Endothelial cell of umbilical vein (primary cell): ENCODE results near the gene ATIC. TPM values are rescaled to one million over a fixed set of nuclear protein-coding genes. Genes with fewer than 3 reads are reported as not detected.

Experiments used
- BruUV-seq: library from RNA; stranded (reverse); fragments of 400-500 nt; replicated peaks from 2 replicates; lab custom pipeline; 2021; lab: Mats Ljungman, UMichigan
- CTCF ChIA-PET: fragments of 300-600, 350-600 bp; sonication (Branson Sonifier 250); formaldehyde crosslinking; loops from one replicate; lab custom pipeline; 2021; ENCODE audit warnings: antibody characterized with exemption, inconsistent platforms; lab: Charles Lee
- POLR2A ChIA-PET: fragments of 300-600, 350-600 bp; sonication (Branson Sonifier 250); formaldehyde crosslinking; loops from one replicate; lab custom pipeline; 2021; ENCODE audit warnings: antibody characterized with exemption, inconsistent platforms; lab: Charles Lee
- DNase-seq: peaks from one replicate; pipeline ENCODE4 v3.0.0-alpha.2; 2011; ENCODE audit warnings: low read depth, low spot score
- FAIRE-seq: peaks from 2 replicates; lab custom pipeline; 2011; peaks lifted over from hg19 to GRCh38; lab: Jason Lieb, UNC
- H2AFZ ChIP-seq: 2 replicates; pipeline ENCODE4 v1.6.0; 2012; ENCODE audit warnings: low read depth, low read length, control low read depth, inconsistent platforms
- H3K27ac ChIP-seq: 2 replicates; pipeline ENCODE4 v1.5.1; 2011; ENCODE audit warnings: low read depth, mild to moderate bottlenecking, control low read depth, low read length, moderate library complexity; ENCODE audit not compliant: insufficient read depth
- H3K27me3 ChIP-seq, 2 experiments: 2 replicates each; pipeline versions ENCODE4 v1.6.0 to v1.6.1; 2011; ENCODE audit warnings: low read length in 2 of 2, mixed read lengths in 1 of 2; ENCODE audit not compliant: control insufficient read depth in 2 of 2, insufficient read depth in 2 of 2
- H3K36me3 ChIP-seq, 2 experiments: 2 replicates in 1 of 2; 3 replicates in 1 of 2; pipeline ENCODE4 v1.5.1; 2011; ENCODE audit warnings: low read length in 2 of 2, mild to moderate bottlenecking in 1 of 2, moderate library complexity in 1 of 2; ENCODE audit not compliant: control insufficient read depth in 2 of 2, insufficient read depth in 2 of 2; ENCODE audit errors: extremely low read depth in 1 of 2
- H3K4me1 ChIP-seq: 3 replicates; pipeline ENCODE4 v1.5.1; 2011; ENCODE audit warnings: mild to moderate bottlenecking, low read length; ENCODE audit not compliant: control insufficient read depth, insufficient read depth; ENCODE audit errors: extremely low read depth
- H3K4me2 ChIP-seq: 2 replicates; pipeline ENCODE4 v1.6.1; 2011; ENCODE audit warnings: low read length, control low read depth, mixed read lengths; ENCODE audit not compliant: insufficient read depth
- H3K4me3 ChIP-seq, 3 experiments: fragments of 200-600 bp in 1 of 3; sonication (generic), shearing (Covaris generic) in 1 of 3; replicated peaks in 1 of 3; 2 replicates each; pipeline ENCODE4 v1.5.1; 2011 to 2016; ENCODE audit warnings: control low read depth in 3 of 3, low read length in 3 of 3, mild to moderate bottlenecking in 2 of 3, inconsistent platforms in 1 of 3, low read depth in 1 of 3, moderate library complexity in 1 of 3; ENCODE audit not compliant: insufficient read depth in 1 of 3
- H3K79me2 ChIP-seq: 2 replicates; pipeline ENCODE4 v1.6.0; 2012; ENCODE audit warnings: low read length, inconsistent platforms; ENCODE audit not compliant: control insufficient read depth, insufficient read depth
- H3K9ac ChIP-seq: replicated peaks from 2 replicates; pipeline ENCODE3; 2011; ENCODE audit warnings: low read length, control low read depth; ENCODE audit not compliant: insufficient read depth; ENCODE audit errors: extremely low read depth
- H3K9me1 ChIP-seq: replicated peaks from 3 replicates; pipeline ENCODE4 v1.6.0; 2011; ENCODE audit warnings: mild to moderate bottlenecking, low read length; ENCODE audit not compliant: control insufficient read depth, insufficient read depth; ENCODE audit errors: extremely low read depth
- H3K9me3 ChIP-seq: replicated peaks from 2 replicates; pipeline ENCODE4 v1.5.1; 2012; ENCODE audit warnings: low read length, inconsistent platforms; ENCODE audit not compliant: control insufficient read depth, insufficient read depth
- H4K20me1 ChIP-seq: replicated peaks from 2 replicates; pipeline ENCODE3; 2011; ENCODE audit warnings: mild to moderate bottlenecking, low read length; ENCODE audit not compliant: control insufficient read depth, insufficient read depth; ENCODE audit errors: extremely low read depth
- CTCF ChIP-seq, 2 donors: IDR thresholded peaks; 1 replicate in 1 of 2; 2 replicates in 1 of 2; pipeline ENCODE4 v1.5.1; 2011; ENCODE audit warnings: low read length in 2 of 2, mild to moderate bottlenecking in 2 of 2, moderate library complexity in 2 of 2, control low read depth in 1 of 2, inconsistent platforms in 1 of 2, low read depth in 1 of 2; ENCODE audit not compliant: insufficient read depth in 1 of 2; ENCODE audit errors: extremely low read depth in 1 of 2
- EZH2 ChIP-seq: IDR thresholded peaks from 2 replicates; pipeline ENCODE4 v1.6.1; 2012; ENCODE audit warnings: borderline replicate concordance, low read depth, mild to moderate bottlenecking, moderate library complexity, low read length, inconsistent platforms; ENCODE audit not compliant: severe bottlenecking
- FOS ChIP-seq: IDR thresholded peaks from 2 replicates; pipeline ENCODE4 v1.6.1; 2011; ENCODE audit warnings: mild to moderate bottlenecking, low read length, moderate library complexity, borderline replicate concordance; ENCODE audit not compliant: insufficient read depth
- GATA2 ChIP-seq: IDR thresholded peaks from 2 replicates; pipeline ENCODE4 v1.7.0; 2011; ENCODE audit warnings: low read depth, mild to moderate bottlenecking, moderate library complexity, mixed read lengths, low read length; ENCODE audit not compliant: insufficient read length, insufficient read depth
- JUN ChIP-seq: IDR thresholded peaks from 2 replicates; pipeline ENCODE4 v1.6.1; 2011; ENCODE audit warnings: borderline replicate concordance, low read depth; ENCODE audit not compliant: insufficient read length, insufficient read depth
- MAX ChIP-seq: IDR thresholded peaks from 2 replicates; pipeline ENCODE4 v1.6.1; 2011; ENCODE audit not compliant: insufficient read depth, insufficient read length
- MYC ChIP-seq: IDR thresholded peaks from one replicate; pipeline ENCODE4 v1.6.1; 2011; ENCODE audit warnings: mild to moderate bottlenecking, low read depth, low read length
- POLR2A ChIP-seq: IDR thresholded peaks from 2 replicates; pipeline ENCODE4 v1.6.1; 2012; ENCODE audit warnings: low read depth, mild to moderate bottlenecking, control low read depth, low read length
- POLR2AphosphoS5 ChIP-seq: IDR thresholded peaks from 2 replicates; pipeline ENCODE4 v1.6.1; 2012; ENCODE audit warnings: low read depth, mild to moderate bottlenecking, control low read depth, low read length, moderate library complexity; ENCODE audit not compliant: insufficient read depth
- dilution Hi-C: fragments of 300-500 bp; cut with MboI; formaldehyde crosslinking; loops from one replicate; pipeline ENCODE4 v1.15.0; 2019; ENCODE audit warnings: low sequenced_read_pairs; ENCODE audit not compliant: extremely low pct_ligation_motif_present
- intact Hi-C: fragments of 100-400 bp; cut with micrococcal nuclease; formaldehyde crosslinking; loops from one replicate; pipeline ENCODE4 v1.10.0; 2022
- polyA plus RNA-seq, 4 experiments: library from polyadenylated mRNA; depleted of rRNA in 3 of 4; stranded (reverse) in 3 of 4; unstranded in 1 of 4; fragments of >200 nt; gene quantifications; 2 replicates each; pipeline versions ENCODE4 v1.2.1 to v1.2.3, GENCODE V29; 2011 to 2012; ENCODE audit warnings: missing spikeins in 1 of 4
- total RNA-seq: library from RNA; stranded (reverse); gene quantifications from 2 replicates; pipeline ENCODE4 v1.2.3, GENCODE V29; 2021

The ATIC gene
- total and polyA plus RNA-seq, 2 donors (not counting 3 experiments of a cell fraction or from before 2014, with no cell fraction given) = 29.5 to 80.2 TPM

- H3K4me3 ChIP-seq = no peak overlapping the region
- ChIA-PET POLR2A (no interaction called here), CTCF (no interaction called here)
- DNase-seq (no peak), FAIRE-seq (no peak)
- no peak overlapping the region for H2AFZ ChIP-seq
- intact Hi-C loops (no loop called here), dilution Hi-C loops (no loop called here)
- H3K27ac ChIP-seq = no peak overlapping the region
- H3K36me3 ChIP-seq = no peaks in the 10 kb centered on the region
- no peaks in the 10 kb centered on the region for H3K4me1 ChIP-seq
- no peaks in the 10 kb centered on the region for H3K9me1 ChIP-seq
- no TSS peak for BruUV-seq
- TF ChIP-seq JUN (no peak), MAX (no peak), CTCF (IDR thresholded peaks at IDR 0.05; ENCODE audit: extremely low read depth in 1 of 2, insufficient read depth in 1 of 2, low read depth in 1 of 2, low read length in 2 of 2) (no peak), EZH2 (no peak), POLR2A (no peak), FOS (no peak), GATA2 (no peak), POLR2AphosphoS5 (no peak), MYC (no peak)
- H3K9me3 ChIP-seq = no peaks in the 10 kb centered on the region
- H3K4me2 ChIP-seq = no peak overlapping the region
- H3K79me2 ChIP-seq = no peaks in the 10 kb centered on the region
- no peak overlapping the region for H3K9ac ChIP-seq
- peaks cover 2 to 3% of the 10 kb centered on the region in 2 experiments for H3K27me3 ChIP-seq
- no peaks in the 10 kb centered on the region for H4K20me1 ChIP-seq
These were observed 23.6 kb upstream of the ATIC start for GRCh38 chr2:215288112-215288815.
